ENCODE measurements around the gene SCTR.
A peak's percentile ranks its signal among the peaks of the same experiment; 100 is the strongest.

Gene SCTR

DNA sequence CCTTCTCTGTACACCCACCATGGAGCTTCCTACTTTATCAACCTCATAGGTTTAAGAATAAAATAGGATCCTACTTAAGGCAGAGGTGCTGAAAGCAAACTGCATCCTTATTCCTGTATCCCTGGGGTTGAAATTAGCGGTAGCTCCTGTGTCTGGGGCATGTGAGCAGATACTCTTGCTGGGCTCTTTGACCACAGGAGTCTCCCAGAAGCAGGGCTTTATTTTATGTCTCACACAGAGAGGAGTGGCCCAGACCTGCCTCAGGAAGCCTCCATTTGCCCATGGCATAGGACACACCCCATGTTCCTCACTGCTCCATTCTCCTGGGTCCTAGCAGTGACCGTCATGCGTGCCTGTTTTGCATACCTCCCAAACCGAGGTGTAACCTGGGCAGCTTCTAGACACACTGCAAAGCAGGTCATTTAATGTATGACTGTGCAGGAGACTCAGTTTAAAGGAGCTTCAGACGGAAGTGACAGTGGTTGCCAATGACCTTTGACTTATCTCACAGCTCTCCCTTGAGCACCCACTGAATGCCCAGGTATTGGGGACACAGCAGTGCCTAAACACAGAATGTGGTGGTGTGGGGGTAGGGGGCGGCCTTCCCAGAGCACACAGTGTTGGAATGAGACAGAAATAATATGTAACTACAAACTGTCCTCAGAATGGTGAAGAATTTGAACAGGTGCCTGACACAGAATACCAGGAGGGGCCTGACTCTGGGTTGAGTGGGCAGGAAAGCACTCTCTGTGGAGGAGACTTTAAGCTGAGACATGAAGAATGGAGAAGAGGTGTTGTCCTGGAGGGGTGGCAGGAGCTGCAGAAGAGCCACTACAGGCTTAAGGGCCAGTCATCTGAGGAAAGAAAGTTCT is 89.0 kb downstream of the SCTR start:
- DNase-seq (ENCODE audit: low read depth), result no peak
- in situ Hi-C loops (cut with HindIII; ENCODE audit: low sequenced_read_pairs), result no loop called here
- no peak overlapping the region for H3K4me3 ChIP-seq (ENCODE audit: low read depth, low read length)
- TF ChIP-seq, protein P1, sequence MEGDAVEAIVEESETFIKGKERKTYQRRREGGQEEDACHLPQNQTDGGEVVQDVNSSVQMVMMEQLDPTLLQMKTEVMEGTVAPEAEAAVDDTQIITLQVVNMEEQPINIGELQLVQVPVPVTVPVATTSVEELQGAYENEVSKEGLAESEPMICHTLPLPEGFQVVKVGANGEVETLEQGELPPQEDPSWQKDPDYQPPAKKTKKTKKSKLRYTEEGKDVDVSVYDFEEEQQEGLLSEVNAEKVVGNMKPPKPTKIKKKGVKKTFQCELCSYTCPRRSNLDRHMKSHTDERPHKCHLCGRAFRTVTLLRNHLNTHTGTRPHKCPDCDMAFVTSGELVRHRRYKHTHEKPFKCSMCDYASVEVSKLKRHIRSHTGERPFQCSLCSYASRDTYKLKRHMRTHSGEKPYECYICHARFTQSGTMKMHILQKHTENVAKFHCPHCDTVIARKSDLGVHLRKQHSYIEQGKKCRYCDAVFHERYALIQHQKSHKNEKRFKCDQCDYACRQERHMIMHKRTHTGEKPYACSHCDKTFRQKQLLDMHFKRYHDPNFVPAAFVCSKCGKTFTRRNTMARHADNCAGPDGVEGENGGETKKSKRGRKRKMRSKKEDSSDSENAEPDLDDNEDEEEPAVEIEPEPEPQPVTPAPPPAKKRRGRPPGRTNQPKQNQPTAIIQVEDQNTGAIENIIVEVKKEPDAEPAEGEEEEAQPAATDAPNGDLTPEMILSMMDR (IDR thresholded peaks at IDR 0.05; ENCODE audit: low read depth, low read length, missing control alignments), result no peak

DNA sequence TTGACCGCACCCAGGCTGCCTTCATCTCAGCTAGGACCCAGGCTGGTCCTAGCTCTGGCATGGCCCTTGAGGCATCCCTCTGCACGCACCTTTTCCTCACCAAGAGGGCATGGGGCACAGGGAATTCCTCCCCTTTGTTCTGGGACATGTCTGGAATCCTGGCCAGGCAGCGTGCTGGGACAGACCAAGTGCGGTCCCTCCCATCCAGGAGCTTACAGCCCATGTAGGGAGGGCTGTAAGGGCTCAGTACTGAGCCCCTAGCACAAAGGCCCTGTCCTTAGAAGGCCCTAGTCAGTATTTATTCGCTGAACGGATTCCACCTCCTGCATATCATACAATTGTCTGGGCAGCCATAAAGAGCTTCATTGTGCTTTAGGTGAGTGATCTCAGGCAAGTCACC is 89.6 kb downstream of the SCTR start:
- no peak overlapping the region for H3K4me3 ChIP-seq (ENCODE audit: low read depth, low read length)
- TF ChIP-seq, protein P1 (IDR thresholded peaks at IDR 0.05; ENCODE audit: low read depth, low read length, missing control alignments), result no peak
- DNase-seq (ENCODE audit: low read depth), result no peak
- in situ Hi-C loops (cut with HindIII; ENCODE audit: low sequenced_read_pairs), result no loop called here

DNA sequence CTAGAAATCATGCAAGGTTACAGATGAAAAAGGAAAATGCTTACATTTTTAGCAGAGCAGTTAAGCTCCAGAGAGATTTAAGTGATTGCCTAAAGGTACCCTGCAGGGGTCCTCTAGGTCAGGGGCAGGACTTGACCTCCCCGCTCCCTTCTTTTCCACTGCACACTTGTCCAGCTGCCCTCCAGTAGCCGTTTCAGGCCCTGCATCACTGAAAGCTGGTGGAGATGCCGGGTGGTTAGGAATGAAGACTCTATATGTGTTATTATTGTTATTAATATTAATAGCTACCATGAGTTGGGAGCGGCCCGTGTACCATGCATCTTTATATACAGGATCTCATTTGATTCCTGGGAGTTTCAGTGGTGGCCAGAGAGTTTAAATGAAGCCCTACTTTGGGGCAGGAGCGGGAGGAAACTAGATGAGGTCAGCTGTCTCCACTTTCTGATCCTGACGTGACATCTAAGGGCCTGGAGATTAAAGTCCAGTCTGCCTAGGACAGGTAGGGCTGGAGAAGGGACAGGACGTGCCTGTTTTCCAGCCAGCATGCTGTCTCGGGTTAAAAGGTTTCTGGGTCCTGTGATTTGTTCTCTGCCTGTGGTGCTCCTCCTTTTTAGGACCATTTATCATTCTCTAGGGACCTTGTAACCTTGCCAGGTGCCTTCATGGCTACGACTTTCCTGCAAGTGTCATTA is 90.5 kb downstream of the SCTR start:
- DNase-seq (ENCODE audit: low read depth), result no peak
- in situ Hi-C loops (cut with HindIII; ENCODE audit: low sequenced_read_pairs), result no loop called here

DNA sequence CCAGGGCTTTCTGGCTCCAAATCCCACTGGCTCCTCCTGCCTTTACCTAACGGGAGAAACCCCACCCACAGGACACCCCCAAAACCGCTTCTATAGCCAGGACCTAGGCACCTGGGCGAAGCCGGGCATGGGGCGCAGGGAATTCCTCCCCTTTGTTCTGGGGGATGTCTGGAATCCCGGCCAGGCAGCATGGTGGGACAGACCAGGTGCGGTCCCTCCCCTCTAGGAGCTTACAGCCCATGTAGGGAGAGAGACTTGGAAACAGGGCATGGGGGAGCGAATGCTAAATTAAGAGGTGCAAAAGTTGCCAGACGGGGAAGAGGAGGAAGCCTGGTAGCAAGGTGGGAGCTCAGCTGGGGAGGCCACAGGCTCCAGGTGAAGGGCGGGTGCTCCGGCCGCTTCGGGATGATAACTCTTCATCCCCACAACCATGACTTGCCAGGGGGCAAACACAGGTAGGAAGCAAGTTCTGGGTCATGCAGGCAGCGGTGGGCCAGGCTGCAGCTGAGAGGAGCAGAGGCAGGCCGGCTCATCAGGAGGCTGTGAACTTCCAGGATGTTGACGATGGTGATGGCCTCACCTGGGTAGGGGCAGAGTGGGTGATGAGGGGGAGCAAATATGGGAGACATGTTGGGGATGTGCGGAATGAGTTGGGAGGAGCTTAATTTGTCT is 91.3 kb downstream of the SCTR start:
- in situ Hi-C loops (cut with HindIII; ENCODE audit: low sequenced_read_pairs), result no loop called here
- TF ChIP-seq, protein P1 (IDR thresholded peaks at IDR 0.05; ENCODE audit: low read depth, low read length, missing control alignments), result no peak
- DNase-seq (ENCODE audit: low read depth), result no peak
- H3K4me3 ChIP-seq (ENCODE audit: low read depth, low read length), result peak overlapping the region; percentile 44

More for the DNA sequence above, 90.5 kb downstream of the SCTR start:
- TF ChIP-seq, protein P1 (IDR thresholded peaks at IDR 0.05; ENCODE audit: low read depth, low read length, missing control alignments), result no peak
- H3K4me3 ChIP-seq (ENCODE audit: low read depth, low read length), result no peak overlapping the region

DNA sequence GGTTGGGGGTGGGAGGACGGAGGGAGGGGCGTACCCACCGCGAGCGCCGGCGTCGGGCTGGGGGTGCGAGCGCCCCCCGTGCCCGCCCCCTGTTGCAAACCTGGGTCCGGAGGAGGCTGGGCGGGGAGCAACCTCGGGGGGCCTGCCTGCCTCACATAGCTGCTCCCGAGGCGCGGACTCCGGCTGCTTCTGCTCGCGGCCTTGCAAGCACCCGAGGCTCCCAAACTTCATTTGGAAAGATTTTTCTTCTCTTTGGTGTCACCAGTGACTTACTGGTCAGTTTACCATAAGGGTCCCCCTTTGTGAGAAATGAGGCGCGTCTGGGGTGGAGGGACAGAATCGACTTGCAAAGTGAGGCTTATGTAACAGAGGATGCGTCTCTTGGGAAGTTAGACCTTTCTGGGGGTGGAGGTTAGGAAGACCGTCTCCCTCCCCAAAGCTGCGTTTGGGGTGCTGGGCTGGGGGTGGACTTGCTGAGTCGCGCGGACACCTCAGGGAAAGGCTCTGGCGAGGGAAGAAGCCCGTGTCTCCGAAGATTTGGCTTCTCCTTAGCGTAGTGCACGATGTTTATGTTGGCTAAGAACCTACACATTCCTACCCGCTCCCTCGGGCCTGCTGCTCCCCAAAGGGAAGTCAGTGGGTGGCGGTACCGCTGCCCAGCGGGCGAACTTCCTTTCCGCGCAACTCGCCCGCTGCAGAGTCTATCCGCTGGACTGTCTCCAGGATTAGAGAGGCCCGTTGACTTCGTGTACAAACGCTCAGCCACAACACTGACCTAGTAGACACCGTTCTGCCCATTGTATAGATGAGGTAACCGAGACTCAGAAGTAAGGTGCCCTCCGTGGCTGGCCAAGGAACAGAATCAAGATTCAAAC is 92.1 kb downstream of the SCTR start:
- DNase-seq (ENCODE audit: low read depth), result peak; percentile 41
- TF ChIP-seq, protein P1 (IDR thresholded peaks at IDR 0.05; ENCODE audit: low read depth, low read length, missing control alignments), result no peak
- peak overlapping the region; percentile 44 for H3K4me3 ChIP-seq (ENCODE audit: low read depth, low read length)
- in situ Hi-C loops (cut with HindIII; ENCODE audit: low sequenced_read_pairs), result no loop called here
